Astrocyte of the spinal cord (primary cell): ENCODE results near the gene SGMS1.
A peak's percentile ranks its signal among the peaks of the same experiment; 100 is the strongest.

Experiments
- DNase-seq: peaks from one replicate; pipeline ENCODE4 v3.0.0; 2011; ENCODE audit warnings: low read depth, low spot score
- H3K4me3 ChIP-seq: 2 replicates; pipeline ENCODE4 v1.5.1; 2011; ENCODE audit warnings: low read depth, mild to moderate bottlenecking, low read length, moderate library complexity
- in situ Hi-C: cut with HindIII; loops from 2 replicates; pipeline ENCODE4 v1.10.0; 2017; ENCODE audit warnings: low sequenced_read_pairs
- TF ChIP-seq, protein P1 (sequence below): IDR thresholded peaks from 2 replicates; pipeline ENCODE4 v1.5.1; 2012; ENCODE audit warnings: low read depth, mild to moderate bottlenecking, low read length, inconsistent platforms

SGMS1 gene

GRCh38 chr10:50607356-50607925 lies 16.3 kb downstream of the SGMS1 start:
- no peak overlapping the region for H3K4me3 ChIP-seq
- in situ Hi-C loops, result no loop called here
- DNase-seq, result no peak
- TF ChIP-seq, protein P1, sequence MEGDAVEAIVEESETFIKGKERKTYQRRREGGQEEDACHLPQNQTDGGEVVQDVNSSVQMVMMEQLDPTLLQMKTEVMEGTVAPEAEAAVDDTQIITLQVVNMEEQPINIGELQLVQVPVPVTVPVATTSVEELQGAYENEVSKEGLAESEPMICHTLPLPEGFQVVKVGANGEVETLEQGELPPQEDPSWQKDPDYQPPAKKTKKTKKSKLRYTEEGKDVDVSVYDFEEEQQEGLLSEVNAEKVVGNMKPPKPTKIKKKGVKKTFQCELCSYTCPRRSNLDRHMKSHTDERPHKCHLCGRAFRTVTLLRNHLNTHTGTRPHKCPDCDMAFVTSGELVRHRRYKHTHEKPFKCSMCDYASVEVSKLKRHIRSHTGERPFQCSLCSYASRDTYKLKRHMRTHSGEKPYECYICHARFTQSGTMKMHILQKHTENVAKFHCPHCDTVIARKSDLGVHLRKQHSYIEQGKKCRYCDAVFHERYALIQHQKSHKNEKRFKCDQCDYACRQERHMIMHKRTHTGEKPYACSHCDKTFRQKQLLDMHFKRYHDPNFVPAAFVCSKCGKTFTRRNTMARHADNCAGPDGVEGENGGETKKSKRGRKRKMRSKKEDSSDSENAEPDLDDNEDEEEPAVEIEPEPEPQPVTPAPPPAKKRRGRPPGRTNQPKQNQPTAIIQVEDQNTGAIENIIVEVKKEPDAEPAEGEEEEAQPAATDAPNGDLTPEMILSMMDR, result no peak

GRCh38 chr10:50605951-50606270 lies 17.8 kb downstream of the SGMS1 start:
- TF ChIP-seq, protein P1, result no peak
- no peak for DNase-seq
- in situ Hi-C loops, result no loop called here
- no peak overlapping the region for H3K4me3 ChIP-seq

DNA sequence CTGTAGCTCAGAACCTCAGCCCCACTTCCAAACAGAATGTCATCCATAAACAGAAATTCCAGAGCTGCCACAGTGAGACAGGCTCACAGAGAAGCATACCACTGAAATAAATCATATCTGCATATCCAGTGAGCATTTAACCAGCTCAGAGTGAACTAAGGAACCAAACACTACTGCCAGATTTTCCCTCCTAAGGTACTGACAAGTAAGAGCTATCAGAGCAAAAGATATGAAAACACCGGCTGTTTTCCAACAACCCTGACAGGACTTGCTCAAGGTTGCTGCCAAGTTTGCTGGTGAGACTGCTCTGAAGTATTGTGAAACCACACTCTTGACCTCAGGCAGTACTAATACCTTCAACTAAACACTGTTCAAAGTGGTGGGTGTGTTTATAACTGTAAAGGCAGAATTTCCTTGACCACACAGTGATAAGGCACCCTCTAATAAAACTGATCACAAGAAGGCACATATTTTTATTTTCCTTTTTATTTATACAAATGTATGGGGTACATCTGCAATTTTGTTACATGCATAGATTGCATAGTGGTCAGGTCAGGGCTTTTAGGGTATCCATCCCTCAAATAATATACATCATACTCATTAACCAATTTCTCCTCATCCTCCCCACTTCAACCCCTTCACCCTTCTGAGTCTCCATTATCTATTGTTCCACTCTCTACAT lies 18.3 kb downstream of the SGMS1 start:
- in situ Hi-C loops, result no loop called here
- peak; percentile 94 for DNase-seq
- no peak overlapping the region for H3K4me3 ChIP-seq
- TF ChIP-seq, protein P1, result no peak

- TF ChIP-seq, protein P1, result no peak
- no peak overlapping the region for H3K4me3 ChIP-seq
- in situ Hi-C loops, result no loop called here
- no peak for DNase-seq
Observed at GRCh38 chr10:50604809-50605208, 18.9 kb downstream of the SGMS1 start.

DNA sequence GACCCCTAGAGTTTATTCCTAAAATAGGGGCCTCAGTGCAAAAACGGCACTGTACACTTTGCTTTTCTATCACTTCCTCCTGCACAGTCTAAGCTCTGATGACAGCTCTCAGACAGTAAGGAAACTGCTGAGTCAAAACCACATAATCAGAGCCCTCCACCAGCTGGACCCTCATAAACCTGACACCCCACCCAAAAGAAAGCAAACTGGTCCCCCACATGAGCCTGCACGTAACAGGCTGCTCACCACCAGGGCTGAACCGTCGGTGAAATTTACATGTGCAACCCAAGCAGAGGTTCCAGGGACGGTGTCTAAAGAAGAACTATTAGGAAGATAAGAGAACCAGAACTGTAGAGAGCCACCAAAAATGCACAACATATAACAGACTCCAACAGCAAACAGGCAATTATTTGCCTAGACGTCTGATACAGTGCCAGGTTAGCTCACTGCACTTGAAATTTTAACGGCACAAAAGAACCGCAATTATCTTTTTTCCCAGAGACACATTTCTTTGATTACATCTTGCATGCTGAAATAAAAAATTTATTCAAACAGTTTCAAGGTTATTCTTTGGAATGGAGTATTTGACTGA lies 19.6 kb downstream of the SGMS1 start:
- H3K4me3 ChIP-seq, result no peak overlapping the region
- no peak for DNase-seq
- in situ Hi-C loops, result no loop called here
- TF ChIP-seq, protein P1, result no peak

DNA sequence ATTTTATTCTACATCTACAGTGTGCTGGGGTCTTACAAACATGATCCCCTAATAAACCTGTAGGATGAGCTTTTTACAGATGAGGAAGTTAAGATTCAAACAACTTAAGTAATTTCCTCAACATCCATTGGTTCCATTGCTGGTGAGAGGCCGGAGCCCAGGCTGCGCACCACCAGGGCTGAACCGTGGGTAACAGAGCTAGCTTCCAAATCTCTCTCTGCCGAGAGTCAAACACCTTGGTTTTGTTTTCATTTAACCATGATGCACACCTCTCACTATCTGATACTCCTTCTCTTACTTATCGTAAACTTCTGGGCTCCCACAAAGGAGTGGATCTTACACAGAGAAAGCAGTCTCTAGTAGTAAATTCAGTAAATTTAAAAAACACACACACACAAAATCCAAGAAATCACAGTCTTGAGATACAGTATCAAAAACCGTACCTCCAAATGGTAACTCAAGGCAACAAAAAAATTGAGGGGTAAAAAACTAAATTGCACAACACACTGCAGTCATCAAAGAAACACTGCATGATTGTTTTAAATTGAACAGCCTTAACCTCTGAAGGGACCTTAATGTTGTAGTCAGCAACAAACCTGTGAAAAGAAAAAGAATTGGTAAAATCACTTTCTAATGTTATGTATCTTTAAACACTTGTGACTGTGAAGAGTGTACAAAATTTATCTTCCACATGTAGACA lies 20.5 kb downstream of the SGMS1 start:
- in situ Hi-C loops, result no loop called here
- no peak overlapping the region for H3K4me3 ChIP-seq
- no peak for DNase-seq
- TF ChIP-seq, protein P1, result no peak
